ENCODE data around the gene DLG5. TPM values are rescaled to one million over a fixed set of nuclear protein-coding genes. Genes with fewer than 3 reads are reported as not detected.
A peak's percentile ranks its signal among the peaks of the same experiment; 100 is the strongest.

Gene DLG5
- total RNA-seq, 2 experiments from 2014 or later: 2.6 to 3.3 TPM

GRCh38 chr10:77877441-77878344 lies 48.9 kb downstream of the DLG5 start:
- H3K36me3 Mint-ChIP-seq (ENCODE audit: low read depth): no peaks in the 10 kb centered on the region
- H3K27ac Mint-ChIP-seq: no peak overlapping the region
- no peaks in the 10 kb centered on the region for H3K9me3 Mint-ChIP-seq
- CTCF ChIA-PET: interaction anchor here (1.0 kb wide), 1 partner anchor 30 kb away, joined by 3 read pairs; no protein-coding TSS in a partner anchor
- H3K4me3 Mint-ChIP-seq: no peak overlapping the region
- peaks cover 9% of the 10 kb centered on the region for H3K27me3 Mint-ChIP-seq (ENCODE audit: low read depth)
- H3K4me1 Mint-ChIP-seq (ENCODE audit: low read depth): peaks cover 11% of the 10 kb centered on the region
- intact Hi-C loops (cut with micrococcal nuclease): no loop called here
- peak; percentile 40 for DNase-seq

- CTCF ChIA-PET: interaction anchor here (2.7 kb wide), 1 partner anchor 29 kb away, joined by 10 read pairs; no protein-coding TSS in a partner anchor
- Mint-ChIP-seq H3K4me3 (no peak overlapping the region), H3K27me3 (ENCODE audit: low read depth) (peaks cover 9% of the 10 kb centered on the region), H3K9me3 (no peaks in the 10 kb centered on the region), H3K36me3 (ENCODE audit: low read depth) (no peaks in the 10 kb centered on the region), H3K27ac (no peak overlapping the region), H3K4me1 (ENCODE audit: low read depth) (peaks cover 11% of the 10 kb centered on the region)
- intact Hi-C loops (cut with micrococcal nuclease): no loop called here
- no peak for DNase-seq
Observed at GRCh38 chr10:77875730-77876129, 50.8 kb downstream of the DLG5 start.

- Mint-ChIP-seq H3K9me3 (no peaks in the 10 kb centered on the region), H3K36me3 (ENCODE audit: low read depth) (no peaks in the 10 kb centered on the region), H3K4me1 (ENCODE audit: low read depth) (peaks cover 11% of the 10 kb centered on the region), H3K27ac (no peak overlapping the region), H3K27me3 (ENCODE audit: low read depth) (peaks cover 9% of the 10 kb centered on the region), H3K4me3 (no peak overlapping the region)
- intact Hi-C loops (cut with micrococcal nuclease): no loop called here
- CTCF ChIA-PET: interaction anchor here (2.7 kb wide), 1 partner anchor 28 kb away, joined by 10 read pairs; no protein-coding TSS in a partner anchor
- DNase-seq: no peak
Observed at GRCh38 chr10:77874872-77875271, 51.7 kb downstream of the DLG5 start.

- H3K9me3 Mint-ChIP-seq: no peaks in the 10 kb centered on the region
- H3K27me3 Mint-ChIP-seq (ENCODE audit: low read depth): peaks cover 8% of the 10 kb centered on the region
- no peak overlapping the region for H3K4me3 Mint-ChIP-seq
- H3K36me3 Mint-ChIP-seq (ENCODE audit: low read depth): no peaks in the 10 kb centered on the region
- DNase-seq: peak; percentile 72
- H3K4me1 Mint-ChIP-seq (ENCODE audit: low read depth): peaks cover 11% of the 10 kb centered on the region
- intact Hi-C loops (cut with micrococcal nuclease): no loop called here
- no peak overlapping the region for H3K27ac Mint-ChIP-seq
- CTCF ChIA-PET: interaction anchor here (1.3 to 2.7 kb wide), 3 partner anchors 11 to 162 kb away, joined by 3 to 10 read pairs (median 4); no protein-coding TSS in a partner anchor
Observed at GRCh38 chr10:77873536-77874380, 52.8 kb downstream of the DLG5 start.

GRCh38 chr10:77872947-77873535 lies 53.5 kb downstream of the DLG5 start:
- Mint-ChIP-seq H3K4me1 (ENCODE audit: low read depth) (peaks cover 11% of the 10 kb centered on the region), H3K27ac (no peak overlapping the region), H3K36me3 (ENCODE audit: low read depth) (no peaks in the 10 kb centered on the region), H3K4me3 (no peak overlapping the region), H3K27me3 (ENCODE audit: low read depth) (peaks cover 2% of the 10 kb centered on the region), H3K9me3 (no peaks in the 10 kb centered on the region)
- CTCF ChIA-PET: interaction anchor here (1.3 to 2.7 kb wide), 3 partner anchors 12 to 161 kb away, joined by 3 to 10 read pairs (median 4); no protein-coding TSS in a partner anchor
- DNase-seq: no peak
- intact Hi-C loops (cut with micrococcal nuclease): no loop called here

- CTCF ChIA-PET: no interaction called here
- Mint-ChIP-seq H3K4me1 (ENCODE audit: low read depth) (peaks cover 11% of the 10 kb centered on the region), H3K27ac (no peak overlapping the region), H3K4me3 (no peak overlapping the region), H3K27me3 (ENCODE audit: low read depth) (no peaks in the 10 kb centered on the region), H3K36me3 (ENCODE audit: low read depth) (no peaks in the 10 kb centered on the region), H3K9me3 (no peaks in the 10 kb centered on the region)
- DNase-seq: no peak
- intact Hi-C loops (cut with micrococcal nuclease): no loop called here
Observed at GRCh38 chr10:77872151-77872946, 54.2 kb downstream of the DLG5 start.

GRCh38 chr10:77869626-77870420 lies 56.7 kb downstream of the DLG5 start:
- no peak overlapping the region for H3K4me3 Mint-ChIP-seq
- H3K36me3 Mint-ChIP-seq (ENCODE audit: low read depth): no peaks in the 10 kb centered on the region
- no peaks in the 10 kb centered on the region for H3K9me3 Mint-ChIP-seq
- no peaks in the 10 kb centered on the region for H3K27me3 Mint-ChIP-seq (ENCODE audit: low read depth)
- H3K4me1 Mint-ChIP-seq (ENCODE audit: low read depth): peaks cover 17% of the 10 kb centered on the region
- H3K27ac Mint-ChIP-seq: no peak overlapping the region
- CTCF ChIA-PET: no interaction called here
- intact Hi-C loops (cut with micrococcal nuclease): no loop called here
- no peak for DNase-seq

GRCh38 chr10:77868523-77868922 lies 58.0 kb downstream of the DLG5 start:
- Mint-ChIP-seq H3K27ac (no peak overlapping the region), H3K27me3 (ENCODE audit: low read depth) (no peaks in the 10 kb centered on the region), H3K4me1 (ENCODE audit: low read depth) (peaks cover 9% of the 10 kb centered on the region), H3K4me3 (no peak overlapping the region), H3K9me3 (no peaks in the 10 kb centered on the region), H3K36me3 (ENCODE audit: low read depth) (no peaks in the 10 kb centered on the region)
- DNase-seq: no peak
- intact Hi-C loops (cut with micrococcal nuclease): no loop called here
- CTCF ChIA-PET: no interaction called here

- CTCF ChIA-PET: no interaction called here
- Mint-ChIP-seq H3K27me3 (ENCODE audit: low read depth) (no peaks in the 10 kb centered on the region), H3K4me3 (no peak overlapping the region), H3K4me1 (ENCODE audit: low read depth) (peaks cover 6% of the 10 kb centered on the region), H3K36me3 (ENCODE audit: low read depth) (no peaks in the 10 kb centered on the region), H3K27ac (no peak overlapping the region), H3K9me3 (no peaks in the 10 kb centered on the region)
- DNase-seq: no peak
- intact Hi-C loops (cut with micrococcal nuclease): no loop called here
Observed at GRCh38 chr10:77867124-77867719, 59.3 kb downstream of the DLG5 start.

GRCh38 chr10:77866598-77866997 lies 60.0 kb downstream of the DLG5 start:
- no peaks in the 10 kb centered on the region for H3K9me3 Mint-ChIP-seq
- CTCF ChIA-PET: no interaction called here
- intact Hi-C loops (cut with micrococcal nuclease): no loop called here
- no peak overlapping the region for H3K4me3 Mint-ChIP-seq
- H3K36me3 Mint-ChIP-seq (ENCODE audit: low read depth): no peaks in the 10 kb centered on the region
- DNase-seq: no peak
- peaks cover 6% of the 10 kb centered on the region for H3K4me1 Mint-ChIP-seq (ENCODE audit: low read depth)
- H3K27me3 Mint-ChIP-seq (ENCODE audit: low read depth): no peaks in the 10 kb centered on the region
- H3K27ac Mint-ChIP-seq: no peak overlapping the region

Data from activated naive CD4-positive, alpha-beta T cell treated with anti-CD3 and anti-CD28 coated beads for 36 hours (primary cell).